SK-N-SH treated with all-trans-retinoic acid at 6 μM for 48 hours (cell line): ENCODE data around the gene AVPR1B.

Experiments used
- ATAC-seq: fragments of 200-7000 bp; cut with Tn5 transposase; 3 replicates; pipeline ENCODE4 v1.9.1; 2020; ENCODE audit warnings: mild to moderate bottlenecking, moderate library complexity
- ARNTL ChIP-seq: fragments of 450-650 bp; formaldehyde crosslinking; IDR thresholded peaks from 2 replicates; pipeline ENCODE4 v1.5.0; 2020; ENCODE audit warnings: low read depth, mild to moderate bottlenecking, moderate library complexity, borderline replicate concordance
- BACH2 ChIP-seq: fragments of 250-450 bp; sonication (Bioruptor Pico); IDR thresholded peaks from 2 replicates; pipeline ENCODE4 v1.9.0; 2021; ENCODE audit warnings: mild to moderate bottlenecking, borderline replicate concordance
- CSDC2 ChIP-seq: fragments of 250-450 bp; sonication (Bioruptor Pico); IDR thresholded peaks from 2 replicates; pipeline ENCODE4 v1.5.0; 2020; ENCODE audit warnings: mild to moderate bottlenecking, moderate library complexity
- ESRRG ChIP-seq: fragments of 250-450 bp; sonication (Bioruptor Pico); IDR thresholded peaks from 2 replicates; pipeline ENCODE4 v1.6.1; 2021; ENCODE audit warnings: mild to moderate bottlenecking
- GLIS3 ChIP-seq: fragments of 250-450 bp; sonication (Bioruptor Pico); IDR thresholded peaks from 2 replicates; pipeline ENCODE4 v1.5.0; 2020; ENCODE audit warnings: mild to moderate bottlenecking, moderate library complexity
- ISL1 ChIP-seq: fragments of 250-450 bp; sonication (Bioruptor Pico); IDR thresholded peaks from 2 replicates; pipeline ENCODE4 v2.1.2; 2022; ENCODE audit warnings: mild to moderate bottlenecking, moderate library complexity
- OSR1 ChIP-seq: fragments of 250-450 bp; sonication (Bioruptor Pico); IDR thresholded peaks from 2 replicates; pipeline ENCODE4 v1.8.0; 2022; ENCODE audit warnings: moderate library complexity, mild to moderate bottlenecking, inconsistent platforms
- PPARA ChIP-seq: fragments of 250-450 bp; sonication (Bioruptor Pico); IDR thresholded peaks from 2 replicates; pipeline ENCODE4 v1.5.0; 2020; ENCODE audit warnings: mild to moderate bottlenecking, borderline replicate concordance
- RARB ChIP-seq: fragments of 250-450 bp; sonication (Bioruptor Pico); IDR thresholded peaks from 2 replicates; pipeline ENCODE4 v1.8.0; 2021; ENCODE audit warnings: mild to moderate bottlenecking, moderate library complexity
- SNAI2 ChIP-seq: fragments of 250-450 bp; sonication (Bioruptor Pico); IDR thresholded peaks from 2 replicates; pipeline ENCODE4 v1.5.0; 2020; ENCODE audit warnings: mild to moderate bottlenecking, moderate library complexity
- TCF4 ChIP-seq: fragments of 250-450 bp; sonication (Bioruptor Pico); IDR thresholded peaks from 2 replicates; pipeline ENCODE4 v1.8.0; 2021; ENCODE audit warnings: mild to moderate bottlenecking, moderate library complexity, borderline replicate concordance
- TOX ChIP-seq: fragments of 250-450 bp; sonication (Bioruptor Pico); IDR thresholded peaks from 2 replicates; pipeline ENCODE4 v1.8.0; 2021; ENCODE audit warnings: mild to moderate bottlenecking, moderate library complexity, borderline replicate concordance
- ZC3H10 ChIP-seq: fragments of 250-450 bp; sonication (Bioruptor Pico); IDR thresholded peaks from 2 replicates; pipeline ENCODE4 v1.5.1; 2021; ENCODE audit warnings: mild to moderate bottlenecking, moderate library complexity
- ZFP3 ChIP-seq: fragments of 250-450 bp; sonication (Bioruptor Pico); IDR thresholded peaks from 2 replicates; pipeline ENCODE4 v1.5.0; 2020; ENCODE audit warnings: mild to moderate bottlenecking, moderate library complexity
- ZNF565 ChIP-seq: fragments of 450-650 bp; formaldehyde crosslinking; conservative IDR thresholded peaks from 2 replicates; pipeline ENCODE4 v1.5.0; 2020; ENCODE audit warnings: low read depth, mild to moderate bottlenecking, moderate library complexity
- ZNF70 ChIP-seq: fragments of 450-650 bp; formaldehyde crosslinking; IDR thresholded peaks from 2 replicates; pipeline ENCODE4 v1.5.0; 2020; ENCODE audit warnings: mild to moderate bottlenecking, moderate library complexity
- ZNF8 ChIP-seq: fragments of 450-650 bp; formaldehyde crosslinking; IDR thresholded peaks from 2 replicates; pipeline ENCODE4 v1.5.0; 2020; ENCODE audit warnings: mild to moderate bottlenecking, moderate library complexity
- TF ChIP-seq, protein P1 (sequence below): fragments of 250-450 bp; sonication (Bioruptor Pico); IDR thresholded peaks from 2 replicates; pipeline ENCODE4 v1.8.0; 2021; ENCODE audit warnings: low read depth, mild to moderate bottlenecking, moderate library complexity, borderline replicate concordance
- TF ChIP-seq, protein P2 (sequence below): fragments of 250-450 bp; sonication (Bioruptor Pico); IDR thresholded peaks from 2 replicates; pipeline ENCODE4 v1.8.0; 2020; ENCODE audit warnings: mild to moderate bottlenecking, moderate library complexity, borderline replicate concordance
- TF ChIP-seq, protein P3 (sequence below): fragments of 250-450 bp; sonication (Bioruptor Pico); IDR thresholded peaks from 2 replicates; pipeline ENCODE4 v1.5.0; 2020; ENCODE audit warnings: mild to moderate bottlenecking, moderate library complexity
- TF ChIP-seq, protein P4 (sequence below): fragments of 250-450 bp; sonication (Bioruptor Pico); IDR thresholded peaks from 2 replicates; pipeline ENCODE4 v1.5.1; 2021; ENCODE audit warnings: mild to moderate bottlenecking, moderate library complexity
- TF ChIP-seq, protein P5 (sequence below): fragments of 250-450 bp; sonication (Bioruptor Pico); IDR thresholded peaks from 2 replicates; pipeline ENCODE4 v1.5.1; 2020; ENCODE audit warnings: low read depth, mild to moderate bottlenecking, moderate library complexity

The AVPR1B gene

DNA sequence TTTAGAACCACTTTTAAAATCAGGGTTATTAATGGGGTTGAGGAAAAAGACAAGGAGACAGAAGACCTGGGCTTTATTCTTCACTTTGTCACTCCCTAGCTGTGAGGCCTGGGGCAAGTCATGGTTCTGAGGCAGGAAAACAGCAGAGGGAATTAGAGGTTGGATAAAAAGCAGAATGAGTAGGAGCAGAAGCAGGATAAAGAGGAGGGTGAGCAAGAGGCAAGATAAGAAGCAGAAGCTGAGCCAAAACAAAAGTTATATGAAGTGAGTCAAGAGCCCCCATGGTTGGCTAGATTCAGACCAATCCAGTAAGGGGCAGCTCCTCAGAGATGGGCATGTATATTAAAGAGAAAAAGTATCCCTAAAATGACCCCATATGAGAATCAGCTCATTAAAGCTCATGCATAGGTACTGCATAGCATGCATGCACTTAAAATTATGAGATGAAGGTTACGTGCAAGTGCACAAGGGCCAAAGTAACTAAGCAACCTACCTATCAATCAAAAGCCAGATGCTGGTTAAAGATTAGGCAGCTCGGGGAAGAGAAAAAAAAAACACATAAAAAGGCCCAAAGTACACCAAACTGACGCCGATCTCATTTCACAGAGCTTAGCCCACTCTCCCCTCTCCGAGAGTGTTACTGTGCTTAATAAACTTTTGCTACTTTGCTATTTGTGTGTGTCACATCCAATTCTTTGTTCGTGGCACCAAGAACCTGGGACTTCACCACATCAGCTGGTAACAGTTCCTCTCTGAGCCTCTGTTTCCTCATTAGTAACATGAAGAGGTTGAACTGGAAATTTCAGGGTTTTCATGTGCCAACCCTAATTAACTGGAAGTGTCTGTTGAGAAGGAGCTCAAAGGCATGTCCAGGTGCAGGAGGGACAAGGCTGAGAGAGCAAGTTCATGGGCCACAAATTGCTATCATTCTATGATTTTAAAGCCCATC lies 2.2 kb downstream of the AVPR1B start:
- TF ChIP-seq ZNF70 (CRISPR knock-in tag) (no peak), CSDC2 (CRISPR knock-in tag) (no peak), TCF4 (CRISPR knock-in tag) (no peak), ZNF565 (CRISPR knock-in tag) (no peak), ESRRG (CRISPR knock-in tag) (no peak), BACH2 (CRISPR knock-in tag) (no peak), SNAI2 (CRISPR knock-in tag) (no peak), GLIS3 (CRISPR knock-in tag) (no peak), TOX (CRISPR knock-in tag) (no peak), PPARA (CRISPR knock-in tag) (no peak), ZNF8 (CRISPR knock-in tag) (no peak), ZC3H10 (no peak), ISL1 (CRISPR knock-in tag) (no peak), OSR1 (CRISPR knock-in tag) (no peak), ZFP3 (no peak)
- TF ChIP-seq, protein P1, sequence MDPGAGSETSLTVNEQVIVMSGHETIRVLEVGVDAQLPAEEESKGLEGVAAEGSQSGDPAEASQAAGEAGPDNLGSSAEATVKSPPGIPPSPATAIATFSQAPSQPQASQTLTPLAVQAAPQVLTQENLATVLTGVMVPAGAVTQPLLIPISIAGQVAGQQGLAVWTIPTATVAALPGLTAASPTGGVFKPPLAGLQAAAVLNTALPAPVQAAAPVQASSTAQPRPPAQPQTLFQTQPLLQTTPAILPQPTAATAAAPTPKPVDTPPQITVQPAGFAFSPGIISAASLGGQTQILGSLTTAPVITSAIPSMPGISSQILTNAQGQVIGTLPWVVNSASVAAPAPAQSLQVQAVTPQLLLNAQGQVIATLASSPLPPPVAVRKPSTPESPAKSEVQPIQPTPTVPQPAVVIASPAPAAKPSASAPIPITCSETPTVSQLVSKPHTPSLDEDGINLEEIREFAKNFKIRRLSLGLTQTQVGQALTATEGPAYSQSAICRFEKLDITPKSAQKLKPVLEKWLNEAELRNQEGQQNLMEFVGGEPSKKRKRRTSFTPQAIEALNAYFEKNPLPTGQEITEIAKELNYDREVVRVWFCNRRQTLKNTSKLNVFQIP (CRISPR knock-in tag): no peak
- TF ChIP-seq, protein P2, sequence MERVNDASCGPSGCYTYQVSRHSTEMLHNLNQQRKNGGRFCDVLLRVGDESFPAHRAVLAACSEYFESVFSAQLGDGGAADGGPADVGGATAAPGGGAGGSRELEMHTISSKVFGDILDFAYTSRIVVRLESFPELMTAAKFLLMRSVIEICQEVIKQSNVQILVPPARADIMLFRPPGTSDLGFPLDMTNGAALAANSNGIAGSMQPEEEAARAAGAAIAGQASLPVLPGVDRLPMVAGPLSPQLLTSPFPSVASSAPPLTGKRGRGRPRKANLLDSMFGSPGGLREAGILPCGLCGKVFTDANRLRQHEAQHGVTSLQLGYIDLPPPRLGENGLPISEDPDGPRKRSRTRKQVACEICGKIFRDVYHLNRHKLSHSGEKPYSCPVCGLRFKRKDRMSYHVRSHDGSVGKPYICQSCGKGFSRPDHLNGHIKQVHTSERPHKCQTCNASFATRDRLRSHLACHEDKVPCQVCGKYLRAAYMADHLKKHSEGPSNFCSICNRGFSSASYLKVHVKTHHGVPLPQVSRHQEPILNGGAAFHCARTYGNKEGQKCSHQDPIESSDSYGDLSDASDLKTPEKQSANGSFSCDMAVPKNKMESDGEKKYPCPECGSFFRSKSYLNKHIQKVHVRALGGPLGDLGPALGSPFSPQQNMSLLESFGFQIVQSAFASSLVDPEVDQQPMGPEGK: no peak
- TF ChIP-seq, protein P3, sequence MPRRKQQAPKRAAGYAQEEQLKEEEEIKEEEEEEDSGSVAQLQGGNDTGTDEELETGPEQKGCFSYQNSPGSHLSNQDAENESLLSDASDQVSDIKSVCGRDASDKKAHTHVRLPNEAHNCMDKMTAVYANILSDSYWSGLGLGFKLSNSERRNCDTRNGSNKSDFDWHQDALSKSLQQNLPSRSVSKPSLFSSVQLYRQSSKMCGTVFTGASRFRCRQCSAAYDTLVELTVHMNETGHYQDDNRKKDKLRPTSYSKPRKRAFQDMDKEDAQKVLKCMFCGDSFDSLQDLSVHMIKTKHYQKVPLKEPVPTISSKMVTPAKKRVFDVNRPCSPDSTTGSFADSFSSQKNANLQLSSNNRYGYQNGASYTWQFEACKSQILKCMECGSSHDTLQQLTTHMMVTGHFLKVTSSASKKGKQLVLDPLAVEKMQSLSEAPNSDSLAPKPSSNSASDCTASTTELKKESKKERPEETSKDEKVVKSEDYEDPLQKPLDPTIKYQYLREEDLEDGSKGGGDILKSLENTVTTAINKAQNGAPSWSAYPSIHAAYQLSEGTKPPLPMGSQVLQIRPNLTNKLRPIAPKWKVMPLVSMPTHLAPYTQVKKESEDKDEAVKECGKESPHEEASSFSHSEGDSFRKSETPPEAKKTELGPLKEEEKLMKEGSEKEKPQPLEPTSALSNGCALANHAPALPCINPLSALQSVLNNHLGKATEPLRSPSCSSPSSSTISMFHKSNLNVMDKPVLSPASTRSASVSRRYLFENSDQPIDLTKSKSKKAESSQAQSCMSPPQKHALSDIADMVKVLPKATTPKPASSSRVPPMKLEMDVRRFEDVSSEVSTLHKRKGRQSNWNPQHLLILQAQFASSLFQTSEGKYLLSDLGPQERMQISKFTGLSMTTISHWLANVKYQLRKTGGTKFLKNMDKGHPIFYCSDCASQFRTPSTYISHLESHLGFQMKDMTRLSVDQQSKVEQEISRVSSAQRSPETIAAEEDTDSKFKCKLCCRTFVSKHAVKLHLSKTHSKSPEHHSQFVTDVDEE (CRISPR knock-in tag): no peak
- TF ChIP-seq, protein P4, sequence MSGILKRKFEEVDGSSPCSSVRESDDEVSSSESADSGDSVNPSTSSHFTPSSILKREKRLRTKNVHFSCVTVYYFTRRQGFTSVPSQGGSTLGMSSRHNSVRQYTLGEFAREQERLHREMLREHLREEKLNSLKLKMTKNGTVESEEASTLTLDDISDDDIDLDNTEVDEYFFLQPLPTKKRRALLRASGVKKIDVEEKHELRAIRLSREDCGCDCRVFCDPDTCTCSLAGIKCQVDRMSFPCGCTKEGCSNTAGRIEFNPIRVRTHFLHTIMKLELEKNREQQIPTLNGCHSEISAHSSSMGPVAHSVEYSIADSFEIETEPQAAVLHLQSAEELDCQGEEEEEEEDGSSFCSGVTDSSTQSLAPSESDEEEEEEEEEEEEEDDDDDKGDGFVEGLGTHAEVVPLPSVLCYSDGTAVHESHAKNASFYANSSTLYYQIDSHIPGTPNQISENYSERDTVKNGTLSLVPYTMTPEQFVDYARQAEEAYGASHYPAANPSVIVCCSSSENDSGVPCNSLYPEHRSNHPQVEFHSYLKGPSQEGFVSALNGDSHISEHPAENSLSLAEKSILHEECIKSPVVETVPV (CRISPR knock-in tag): no peak
- TF ChIP-seq, protein P5, sequence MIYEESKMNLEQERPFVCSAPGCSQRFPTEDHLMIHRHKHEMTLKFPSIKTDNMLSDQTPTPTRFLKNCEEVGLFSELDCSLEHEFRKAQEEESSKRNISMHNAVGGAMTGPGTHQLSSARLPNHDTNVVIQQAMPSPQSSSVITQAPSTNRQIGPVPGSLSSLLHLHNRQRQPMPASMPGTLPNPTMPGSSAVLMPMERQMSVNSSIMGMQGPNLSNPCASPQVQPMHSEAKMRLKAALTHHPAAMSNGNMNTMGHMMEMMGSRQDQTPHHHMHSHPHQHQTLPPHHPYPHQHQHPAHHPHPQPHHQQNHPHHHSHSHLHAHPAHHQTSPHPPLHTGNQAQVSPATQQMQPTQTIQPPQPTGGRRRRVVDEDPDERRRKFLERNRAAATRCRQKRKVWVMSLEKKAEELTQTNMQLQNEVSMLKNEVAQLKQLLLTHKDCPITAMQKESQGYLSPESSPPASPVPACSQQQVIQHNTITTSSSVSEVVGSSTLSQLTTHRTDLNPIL (CRISPR knock-in tag): no peak
- TF ChIP-seq, all 23 proteins: peak for 0

DNA sequence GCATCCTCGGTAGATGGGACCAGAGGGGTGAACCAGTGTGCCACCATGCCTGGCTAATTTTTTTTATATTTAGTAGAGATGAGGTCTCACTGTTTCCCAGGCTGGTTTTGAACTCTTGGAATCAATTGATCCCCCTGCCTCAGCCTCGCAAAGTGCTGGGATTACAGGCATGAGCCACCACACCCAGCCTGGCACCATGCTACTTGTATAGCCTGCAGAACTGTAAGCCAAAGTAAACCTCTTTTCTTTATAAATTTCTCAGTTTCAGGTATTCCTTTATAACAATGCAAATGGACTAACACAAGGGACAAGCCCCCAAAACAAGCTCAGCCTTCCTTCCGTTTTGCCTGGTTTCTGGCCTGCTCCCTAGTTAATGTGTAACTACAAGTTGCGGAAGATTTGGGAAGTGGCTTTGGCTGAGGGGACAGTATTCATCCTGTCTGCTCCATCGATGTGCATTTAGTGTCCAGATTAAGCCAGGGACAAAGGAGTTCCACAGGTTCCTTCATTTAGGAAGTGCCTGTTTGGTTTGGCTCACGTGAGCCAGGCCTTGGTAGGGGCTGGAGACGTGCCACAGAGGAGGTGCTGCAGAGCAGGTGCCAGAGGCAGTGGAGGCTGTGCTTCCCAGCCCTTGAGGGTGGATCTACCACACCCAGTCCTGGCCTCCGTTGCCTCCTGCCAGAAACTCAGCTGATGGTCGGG lies 4.4 kb downstream of the AVPR1B start:
- ATAC-seq: no peak
- no peak for TF ChIP-seq ESRRG (CRISPR knock-in tag)
- TF ChIP-seq ARNTL (CRISPR knock-in tag): no peak
- TF ChIP-seq GLIS3 (CRISPR knock-in tag): no peak
- TF ChIP-seq, protein P3 (CRISPR knock-in tag): no peak
- no peak for TF ChIP-seq RARB (CRISPR knock-in tag)
- no peak for TF ChIP-seq ZFP3
- TF ChIP-seq, protein P2: no peak
- TF ChIP-seq OSR1 (CRISPR knock-in tag): no peak
- no peak for TF ChIP-seq ZNF8 (CRISPR knock-in tag)
- TF ChIP-seq, protein P4 (CRISPR knock-in tag): no peak

More for the DNA sequence above, 2.2 kb downstream of the AVPR1B start:
- ATAC-seq: no peak
